Dendritic cell treated with granulocyte-macrophage colony-stimulating factor and Interleukin-4, amounts not matched to agents 40 ng/mL and 50 ng/mL, for 4 days (primary cell): Measurements from ENCODE around the gene FNDC3B.
A peak's percentile ranks its signal among the peaks of the same experiment; 100 is the strongest.

Source experiments
- H3K27ac Mint-ChIP-seq: one replicate; pipeline ENCODE4 v1.8.0; 2022; ENCODE audit warnings: mild to moderate bottlenecking, mixed read lengths
- H3K27me3 Mint-ChIP-seq: one replicate; pipeline ENCODE4 v1.8.0; 2022; ENCODE audit warnings: mild to moderate bottlenecking, mixed read lengths
- H3K36me3 Mint-ChIP-seq: one replicate; pipeline ENCODE4 v1.8.0; 2022; ENCODE audit warnings: low read depth, mixed read lengths
- H3K4me1 Mint-ChIP-seq: one replicate; pipeline ENCODE4 v1.8.0; 2022; ENCODE audit warnings: low read depth, mixed read lengths
- H3K4me3 Mint-ChIP-seq: one replicate; pipeline ENCODE4 v1.8.0; 2022; ENCODE audit warnings: mild to moderate bottlenecking, moderate library complexity, mixed read lengths
- H3K9me3 Mint-ChIP-seq: one replicate; pipeline ENCODE4 v1.8.0; 2022; ENCODE audit warnings: mixed read lengths
- intact Hi-C: fragments of 100-400 bp; cut with micrococcal nuclease; formaldehyde crosslinking; loops from one replicate; pipeline ENCODE4 v1.15.0; 2022

FNDC3B gene

GRCh38 chr3:172271386-172271976 is 232.1 kb downstream of the FNDC3B start:
- peaks cover 21% of the 10 kb centered on the region for H3K4me1 Mint-ChIP-seq
- H3K27ac Mint-ChIP-seq: no peak overlapping the region

GRCh38 chr3:172272698-172273097 is 233.3 kb downstream of the FNDC3B start:
- H3K27ac Mint-ChIP-seq: no peak overlapping the region
- no peaks in the 10 kb centered on the region for H3K27me3 Mint-ChIP-seq
- intact Hi-C loops: loop anchor here (5.0 kb wide), 1 partner anchor 105 kb away; no protein-coding TSS in a partner anchor
- H3K9me3 Mint-ChIP-seq: no peaks in the 10 kb centered on the region
- H3K4me3 Mint-ChIP-seq: no peak overlapping the region
- H3K36me3 Mint-ChIP-seq: peaks cover 70% of the 10 kb centered on the region
- H3K4me1 Mint-ChIP-seq: peaks cover 21% of the 10 kb centered on the region

More at GRCh38 chr3:172271386-172271976, 232.1 kb downstream of the FNDC3B start:
- Mint-ChIP-seq H3K36me3 (peaks cover 69% of the 10 kb centered on the region), H3K9me3 (no peaks in the 10 kb centered on the region), H3K4me3 (no peak overlapping the region), H3K27me3 (no peaks in the 10 kb centered on the region)
- intact Hi-C loops: loop anchor here (5.0 kb wide), 1 partner anchor 104 kb away; no protein-coding TSS in a partner anchor

DNA sequence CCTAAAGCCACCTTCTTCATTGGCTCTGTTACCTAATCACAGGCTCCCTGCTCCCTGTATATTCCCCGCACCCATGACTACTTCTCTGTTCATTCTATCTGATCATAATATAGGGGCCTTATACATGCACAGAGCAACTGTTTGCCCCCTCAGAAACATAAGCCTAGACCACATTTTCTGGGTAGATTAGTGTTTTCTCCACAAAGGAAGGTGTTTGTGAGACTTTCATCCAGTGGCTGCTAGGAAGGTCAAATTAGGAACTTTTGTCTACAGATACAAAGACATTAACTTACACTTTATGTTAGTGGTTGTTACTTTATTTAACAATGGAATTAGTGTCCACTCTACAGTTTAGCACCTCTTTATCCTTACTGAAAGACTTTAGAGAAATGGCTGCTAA is 234.0 kb downstream of the FNDC3B start:
- Mint-ChIP-seq H3K4me3 (no peak overlapping the region), H3K27ac (no peak overlapping the region), H3K9me3 (no peaks in the 10 kb centered on the region), H3K36me3 (peaks cover 72% of the 10 kb centered on the region), H3K27me3 (no peaks in the 10 kb centered on the region), H3K4me1 (peaks cover 21% of the 10 kb centered on the region)
- intact Hi-C loops: loop anchor here (5.0 kb wide), 1 partner anchor 106 kb away; no protein-coding TSS in a partner anchor

GRCh38 chr3:172274906-172275305 is 235.5 kb downstream of the FNDC3B start:
- Mint-ChIP-seq H3K27ac (no peak overlapping the region), H3K27me3 (no peaks in the 10 kb centered on the region), H3K9me3 (no peaks in the 10 kb centered on the region), H3K36me3 (peaks cover 65% of the 10 kb centered on the region), H3K4me1 (peaks cover 21% of the 10 kb centered on the region), H3K4me3 (no peak overlapping the region)
- intact Hi-C loops: loop anchor here (5.0 kb wide), 1 partner anchor 108 kb away; no protein-coding TSS in a partner anchor

DNA sequence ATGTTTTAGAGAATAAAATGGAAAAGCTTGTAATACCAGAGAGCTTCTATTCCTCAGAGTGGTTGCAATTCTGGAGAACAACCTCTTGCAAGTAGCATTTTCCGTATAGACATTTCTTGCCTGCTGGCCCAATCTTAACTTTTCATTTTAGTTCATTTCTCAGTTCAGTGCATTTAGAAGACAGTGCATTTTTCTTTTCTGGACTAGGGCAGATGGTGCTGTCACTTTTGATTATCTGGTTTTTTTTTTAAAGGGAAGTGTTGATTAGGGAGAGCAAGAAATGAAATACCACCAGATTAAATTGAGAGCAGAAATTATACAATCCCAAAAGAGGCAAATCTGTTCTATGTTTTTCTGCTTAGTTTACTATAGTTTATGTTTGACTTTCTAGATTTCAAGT is 236.2 kb downstream of the FNDC3B start:
- Mint-ChIP-seq H3K4me3 (no peak overlapping the region), H3K27me3 (no peaks in the 10 kb centered on the region), H3K4me1 (peaks cover 14% of the 10 kb centered on the region), H3K9me3 (no peaks in the 10 kb centered on the region), H3K27ac (no peak overlapping the region), H3K36me3 (peaks cover 63% of the 10 kb centered on the region)
- intact Hi-C loops: no loop called here

DNA sequence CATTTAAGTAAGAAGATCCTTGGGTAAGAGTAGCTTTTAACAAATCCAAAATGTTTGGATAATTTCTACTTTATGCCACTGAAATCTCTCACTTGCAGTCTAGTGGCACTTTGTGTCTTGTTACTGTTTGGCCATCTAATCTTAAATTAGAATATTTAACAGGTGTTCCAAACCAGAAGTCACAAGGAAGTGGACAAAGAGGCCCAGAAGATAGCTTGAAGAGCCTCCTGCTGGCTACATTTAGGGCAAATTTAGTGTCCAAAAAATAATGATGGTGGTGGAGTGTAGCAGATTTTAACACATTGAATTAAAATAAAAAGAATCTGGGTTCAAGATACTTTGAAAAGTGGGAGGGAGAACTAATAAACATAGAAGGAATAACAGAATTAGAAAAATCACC is 236.7 kb downstream of the FNDC3B start:
- Mint-ChIP-seq H3K4me3 (no peak overlapping the region), H3K27me3 (no peaks in the 10 kb centered on the region), H3K36me3 (peaks cover 60% of the 10 kb centered on the region), H3K27ac (no peak overlapping the region), H3K9me3 (no peaks in the 10 kb centered on the region), H3K4me1 (peaks cover 13% of the 10 kb centered on the region)
- intact Hi-C loops: no loop called here

GRCh38 chr3:172277151-172277652 is 237.8 kb downstream of the FNDC3B start:
- H3K9me3 Mint-ChIP-seq: no peaks in the 10 kb centered on the region
- H3K36me3 Mint-ChIP-seq: peaks cover 62% of the 10 kb centered on the region
- intact Hi-C loops: no loop called here
- peaks cover 12% of the 10 kb centered on the region for H3K4me1 Mint-ChIP-seq
- H3K27me3 Mint-ChIP-seq: no peaks in the 10 kb centered on the region
- peak overlapping the region; percentile 39 for H3K27ac Mint-ChIP-seq
- no peak overlapping the region for H3K4me3 Mint-ChIP-seq

GRCh38 chr3:172279191-172279640 is 239.8 kb downstream of the FNDC3B start:
- intact Hi-C loops: no loop called here
- H3K27me3 Mint-ChIP-seq: no peaks in the 10 kb centered on the region
- peaks cover 57% of the 10 kb centered on the region for H3K36me3 Mint-ChIP-seq
- H3K4me1 Mint-ChIP-seq: peaks cover 16% of the 10 kb centered on the region
- H3K27ac Mint-ChIP-seq: no peak overlapping the region
- no peaks in the 10 kb centered on the region for H3K9me3 Mint-ChIP-seq
- no peak overlapping the region for H3K4me3 Mint-ChIP-seq

- no peak overlapping the region for H3K4me3 Mint-ChIP-seq
- H3K27ac Mint-ChIP-seq: no peak overlapping the region
- H3K9me3 Mint-ChIP-seq: no peaks in the 10 kb centered on the region
- peaks cover 55% of the 10 kb centered on the region for H3K36me3 Mint-ChIP-seq
- peaks cover 18% of the 10 kb centered on the region for H3K4me1 Mint-ChIP-seq
- H3K27me3 Mint-ChIP-seq: no peaks in the 10 kb centered on the region
- intact Hi-C loops: no loop called here
These were observed 240.6 kb downstream of the FNDC3B start for GRCh38 chr3:172279974-172280373.

DNA sequence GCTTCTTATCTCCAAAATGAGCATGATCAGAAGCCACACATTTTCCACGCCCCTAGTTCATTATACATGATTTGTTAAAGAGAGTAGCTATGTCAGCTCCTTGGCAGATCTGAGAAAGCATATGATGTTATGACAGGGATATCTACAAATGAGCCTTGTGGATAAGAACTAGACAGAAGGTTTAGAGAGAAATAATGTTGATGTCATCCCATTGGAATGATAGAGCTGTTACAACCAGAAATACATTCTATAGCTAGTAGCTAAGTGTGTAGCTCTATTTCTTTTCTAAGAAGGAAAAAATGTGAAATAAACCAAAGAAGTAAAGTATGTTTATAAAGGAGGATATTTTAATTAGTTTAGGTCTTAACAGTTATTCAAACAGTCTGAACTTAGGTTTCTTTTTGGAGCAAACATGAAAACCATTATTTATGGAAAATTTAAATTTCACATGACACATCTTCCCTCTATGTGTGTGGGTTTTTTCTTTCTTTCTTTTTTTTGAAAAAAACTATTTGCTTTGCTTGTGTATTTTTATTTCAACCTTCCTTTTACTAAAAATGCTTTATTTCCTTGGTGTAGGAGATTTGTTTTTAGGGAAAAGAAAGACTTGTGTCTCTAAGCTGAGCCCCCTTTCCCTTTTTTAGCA is 241.2 kb downstream of the FNDC3B start:
- Mint-ChIP-seq H3K9me3 (no peaks in the 10 kb centered on the region), H3K27ac (no peak overlapping the region), H3K4me1 (peaks cover 22% of the 10 kb centered on the region), H3K36me3 (peaks cover 57% of the 10 kb centered on the region), H3K27me3 (no peaks in the 10 kb centered on the region), H3K4me3 (no peak overlapping the region)
- intact Hi-C loops: no loop called here

DNA sequence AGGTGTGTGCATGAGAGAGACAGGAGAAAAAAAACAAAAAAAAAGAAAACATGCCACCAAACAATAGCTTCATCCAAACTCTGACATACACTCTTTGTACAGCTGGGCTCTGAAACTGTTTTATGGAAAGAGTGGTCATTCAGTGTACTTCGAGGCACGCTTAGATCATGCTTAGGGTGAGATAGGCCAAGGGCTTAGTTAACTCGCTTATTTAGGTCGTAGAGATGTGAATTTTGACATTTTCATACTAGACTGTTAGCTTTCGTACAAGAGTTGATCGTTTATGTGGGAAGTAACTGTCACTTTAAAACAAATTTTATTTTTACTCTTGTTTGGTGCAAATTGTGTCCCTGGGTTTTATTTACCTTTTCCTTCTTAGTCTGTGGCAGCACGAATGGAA is 242.5 kb downstream of the FNDC3B start:
- no peak overlapping the region for H3K4me3 Mint-ChIP-seq
- intact Hi-C loops: no loop called here
- H3K36me3 Mint-ChIP-seq: peaks cover 62% of the 10 kb centered on the region
- no peaks in the 10 kb centered on the region for H3K9me3 Mint-ChIP-seq
- no peaks in the 10 kb centered on the region for H3K27me3 Mint-ChIP-seq
- peaks cover 22% of the 10 kb centered on the region for H3K4me1 Mint-ChIP-seq
- no peak overlapping the region for H3K27ac Mint-ChIP-seq

DNA sequence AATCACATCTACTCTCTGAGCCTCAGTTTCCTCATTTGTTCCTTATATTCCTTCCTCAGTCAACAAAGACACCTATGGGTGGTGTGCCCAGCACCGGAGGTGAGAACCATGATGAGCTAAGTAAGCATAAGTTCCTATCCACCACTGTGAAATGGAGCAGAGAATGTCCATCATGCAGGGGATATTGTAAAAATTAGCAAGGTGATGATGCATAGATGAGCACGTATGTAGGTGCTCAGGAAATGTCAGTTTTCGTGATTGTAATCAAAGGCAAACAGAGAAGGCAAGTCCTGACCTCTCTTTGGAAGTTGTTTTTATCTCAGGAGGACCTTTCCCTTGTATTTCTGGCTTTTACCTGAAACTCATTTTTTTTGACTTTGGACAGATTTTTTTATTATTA is 243.5 kb downstream of the FNDC3B start:
- Mint-ChIP-seq H3K27me3 (no peaks in the 10 kb centered on the region), H3K27ac (peak overlapping the region; percentile 10), H3K9me3 (no peaks in the 10 kb centered on the region), H3K4me3 (no peak overlapping the region), H3K36me3 (peaks cover 63% of the 10 kb centered on the region), H3K4me1 (peaks cover 22% of the 10 kb centered on the region)
- intact Hi-C loops: no loop called here

GRCh38 chr3:172283841-172284357 is 244.5 kb downstream of the FNDC3B start:
- Mint-ChIP-seq H3K27me3 (no peaks in the 10 kb centered on the region), H3K36me3 (peaks cover 68% of the 10 kb centered on the region), H3K27ac (no peak overlapping the region), H3K4me1 (peaks cover 32% of the 10 kb centered on the region), H3K4me3 (no peak overlapping the region), H3K9me3 (no peaks in the 10 kb centered on the region)
- intact Hi-C loops: no loop called here

GRCh38 chr3:172285844-172286243 is 246.5 kb downstream of the FNDC3B start:
- H3K9me3 Mint-ChIP-seq: no peaks in the 10 kb centered on the region
- H3K27me3 Mint-ChIP-seq: no peaks in the 10 kb centered on the region
- H3K4me3 Mint-ChIP-seq: no peak overlapping the region
- intact Hi-C loops: no loop called here
- peaks cover 74% of the 10 kb centered on the region for H3K36me3 Mint-ChIP-seq
- peaks cover 42% of the 10 kb centered on the region for H3K4me1 Mint-ChIP-seq
- H3K27ac Mint-ChIP-seq: no peak overlapping the region
